PC-9 (cell line): ENCODE data around the gene PCK2. TPM values are rescaled to one million over a fixed set of nuclear protein-coding genes. Genes with fewer than 3 reads are reported as not detected.

Experiments
- BruUV-seq: library from RNA; stranded (reverse); fragments of 400-500 nt; replicated peaks from 2 replicates; lab custom pipeline; 2021; lab: Mats Ljungman, UMichigan
- CTCF ChIA-PET: fragments of 300-600 bp; sonication (Branson Sonifier 250); formaldehyde crosslinking; loops from one replicate; lab custom pipeline; 2022; ENCODE audit warnings: antibody characterized with exemption; lab: Charles Lee
- POLR2A ChIA-PET: fragments of 300-600 bp; sonication (Branson Sonifier 250); formaldehyde crosslinking; loops from one replicate; lab custom pipeline; 2022; ENCODE audit warnings: antibody characterized with exemption; ENCODE audit not compliant: unreplicated experiment; lab: Charles Lee
- DNase-seq, 2 experiments: peaks; one replicate each; pipeline versions ENCODE4 v3.0.0 to v3.0.0-alpha.2; 2015 to 2022; ENCODE audit warnings: mixed read lengths in 1 of 2
- H2AFZ ChIP-seq: fragments of 200-600 bp; sonication (generic); 2 replicates; pipeline ENCODE4 v1.8.1; 2017; ENCODE audit warnings: antibody characterized with exemption
- H3F3A ChIP-seq: fragments of 200-600 bp; sonication (generic); 2 replicates; pipeline ENCODE4 v1.8.1; 2017; ENCODE audit warnings: antibody characterized with exemption, mild to moderate bottlenecking, low read depth; ENCODE audit not compliant: insufficient read depth
- H3K27ac ChIP-seq: fragments of 200-600 bp; sonication (generic); 2 replicates; pipeline ENCODE4 v1.6.1; 2016; ENCODE audit warnings: mixed run types
- H3K27me3 ChIP-seq: fragments of 200-600 bp; sonication (generic); 2 replicates; pipeline ENCODE4 v1.6.1; 2016; ENCODE audit warnings: low read depth, mixed run types; ENCODE audit not compliant: insufficient read depth
- H3K36me3 ChIP-seq: fragments of 200-600 bp; sonication (generic); 2 replicates; pipeline ENCODE4 v1.6.1; 2016; ENCODE audit warnings: low read depth, mixed run types
- H3K4me1 ChIP-seq: fragments of 200-600 bp; sonication (generic); replicated peaks from 2 replicates; pipeline ENCODE4 v1.6.1; 2016; ENCODE audit warnings: mixed run types; ENCODE audit not compliant: insufficient read depth
- H3K4me2 ChIP-seq: fragments of 200-600 bp; sonication (generic); 2 replicates; pipeline ENCODE4 v1.6.1; 2017; ENCODE audit warnings: mixed run types
- H3K4me3 ChIP-seq: fragments of 200-600 bp; sonication (generic); 2 replicates; pipeline ENCODE4 v1.6.1; 2016; ENCODE audit warnings: mixed run types
- H3K79me2 ChIP-seq: fragments of 200-600 bp; sonication (generic); 2 replicates; pipeline ENCODE4 v1.6.1; 2017; ENCODE audit warnings: low read depth, mixed run types
- H3K9me2 ChIP-seq: fragments of 200-600 bp; sonication (generic); 2 replicates; pipeline ENCODE4 v1.8.1; 2017; ENCODE audit warnings: mild to moderate bottlenecking; ENCODE audit not compliant: insufficient read depth
- H3K9me3 ChIP-seq: fragments of 200-600 bp; sonication (generic); 2 replicates; pipeline ENCODE4 v1.8.1; 2016; ENCODE audit warnings: low read depth; ENCODE audit not compliant: insufficient read depth
- H4K20me1 ChIP-seq: fragments of 200-600 bp; sonication (generic); 2 replicates; pipeline ENCODE4 v1.8.1; 2017; ENCODE audit not compliant: insufficient read depth
- CTCF ChIP-seq: fragments of 200-600 bp; sonication (generic); conservative IDR thresholded peaks from 2 replicates; pipeline ENCODE4 v1.6.1; 2017; ENCODE audit warnings: mixed run types, antibody characterized with exemption, mild to moderate bottlenecking, moderate library complexity
- EZH2 ChIP-seq: fragments of 200-600 bp; sonication (generic); IDR thresholded peaks from 2 replicates; pipeline ENCODE4 v1.8.0; 2017; ENCODE audit warnings: antibody characterized with exemption, low read depth
- intact Hi-C: fragments of 100-400 bp; cut with micrococcal nuclease; formaldehyde crosslinking; loops from one replicate; pipeline ENCODE4 v1.10.0; 2022; ENCODE audit not compliant: unreplicated experiment
- total RNA-seq: library from RNA; stranded (reverse); gene quantifications from 2 replicates; pipeline ENCODE4 v1.2.3, GENCODE V29; 2021

The PCK2 gene
- total RNA-seq, 1 experiment from 2014 or later: 77.4 TPM

GRCh38 chr14:24114532-24115421 lies 20.7 kb downstream of the PCK2 start, which contains the start of the genes DCAF11 and NRL:
TSS of gene DCAF11 (plus strand) at chr14:24114777. CDS start at chr14:24115595, 818 bp downstream.
TSS of gene NRL (minus strand) at chr14:24114949. CDS start at chr14:24082848, 32,101 bp downstream.
- peaks cover 13% of the 10 kb centered on the region for H3K79me2 ChIP-seq
- no peaks in the 10 kb centered on the region for H3K9me3 ChIP-seq
- peak within 1 kb of the TSS; percentile 97 for H3K4me2 ChIP-seq
- no peaks in the 10 kb centered on the region for H3K9me2 ChIP-seq
- H3K4me1 ChIP-seq: peaks cover 22% of the 10 kb centered on the region
- BruUV-seq: no TSS peak
- H3K4me3 ChIP-seq: peak within 1 kb of the TSS; percentile 69
- peaks cover 21% of the 10 kb centered on the region for H3F3A ChIP-seq
- peak; percentile 95 to 97 for DNase-seq
- no peaks in the 10 kb centered on the region for H4K20me1 ChIP-seq
- H2AFZ ChIP-seq: peak within 1 kb of the TSS; percentile 92
- H3K27me3 ChIP-seq: no peaks in the 10 kb centered on the region
- peak within 1 kb of the TSS; percentile 69 for H3K27ac ChIP-seq
- POLR2A ChIA-PET: interaction anchor here (0.5 to 1.5 kb wide), 12 partner anchors 17 to 788 kb away, joined by 3 to 26 read pairs (median 4); partner anchors contain the start of genes CHMP4A, EMC9, IRF9 and PCK2
- intact Hi-C loops: loop anchor here (1.0 kb wide), 1 partner anchor 32 kb away; the partner anchor contains the start of gene PSME2
- TF ChIP-seq EZH2: no peak
- no peak for TF ChIP-seq CTCF
- CTCF ChIA-PET: interaction anchor here (0.5 to 1.1 kb wide), 5 partner anchors 21 to 1060 kb away, joined by 3 to 5 read pairs (median 4); partner anchors contain the start of genes CHMP4A, IRF9, PSME1 and PSME2
- peaks cover 8% of the 10 kb centered on the region; the same call in 1 of the 2 replicates for H3K36me3 ChIP-seq

DNA sequence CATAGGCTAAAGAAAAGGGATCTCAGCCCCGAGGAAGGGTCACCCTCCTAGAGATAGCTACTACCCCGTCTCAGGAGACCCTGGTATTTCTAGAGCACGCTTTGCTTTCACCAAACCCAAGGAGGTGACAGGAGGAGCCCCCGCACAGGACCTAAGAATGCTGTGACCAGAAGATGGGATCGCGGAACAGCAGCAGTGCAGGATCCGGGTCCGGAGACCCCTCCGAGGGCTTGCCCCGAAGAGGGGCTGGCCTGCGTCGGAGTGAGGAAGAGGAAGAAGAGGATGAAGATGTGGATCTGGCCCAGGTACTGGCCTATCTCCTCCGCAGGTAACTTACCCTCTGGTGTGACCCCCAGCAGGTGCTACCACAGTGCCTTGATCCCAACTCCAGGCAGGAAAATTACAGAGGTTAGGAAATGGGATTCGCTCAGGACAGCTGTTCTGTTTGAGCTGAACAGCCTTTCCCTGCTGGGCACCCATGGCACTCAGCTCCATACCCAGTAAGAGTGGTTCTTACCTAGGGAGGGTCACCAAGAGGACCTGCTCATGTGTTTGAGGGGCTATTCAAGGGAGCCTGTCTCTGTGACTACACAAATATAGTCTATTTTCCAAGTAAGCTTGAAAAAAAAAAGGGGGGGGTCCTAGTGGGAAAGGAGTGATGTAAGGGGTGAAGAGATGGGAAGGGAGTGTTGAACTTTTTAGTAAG lies 21.5 kb downstream of the PCK2 start:
- Histone ChIP-seq H3K27me3 (no peaks in the 10 kb centered on the region), H3K4me1 (peaks cover 15% of the 10 kb centered on the region), H3K79me2 (peaks cover 13% of the 10 kb centered on the region), H3K4me3 (peak overlapping the region; percentile 69), H2AFZ (peak overlapping the region; percentile 83), H3F3A (peaks cover 13% of the 10 kb centered on the region; the same call in 1 of the 2 replicates), H3K9me3 (no peaks in the 10 kb centered on the region), H4K20me1 (no peaks in the 10 kb centered on the region), H3K36me3 (peaks cover 8% of the 10 kb centered on the region; the same call in 1 of the 2 replicates), H3K4me2 (peak overlapping the region; percentile 97), H3K27ac (no peak overlapping the region), H3K9me2 (no peaks in the 10 kb centered on the region)
- intact Hi-C loops: no loop called here
- TF ChIP-seq EZH2 (no peak), CTCF (no peak)
- ChIA-PET CTCF (interaction anchor here (1.1 kb wide), 1 partner anchor 31 kb away, joined by 4 read pairs; the partner anchor contains the start of genes PSME2 and RNF31), POLR2A (interaction anchor here (0.5 to 1.5 kb wide), 8 partner anchors 17 to 98 kb away, joined by 3 to 26 read pairs (median 4); partner anchors contain the start of genes CHMP4A, EMC9, IRF9 and PCK2)
- no peak for DNase-seq
- TSS peak; percentile 74 for BruUV-seq
